Neuron (in vitro differentiated cells): ENCODE measurements around the gene CUZD1.

Experiments used
- H2AFZ ChIP-seq: one replicate; pipeline ENCODE4 v1.6.1; 2013; ENCODE audit warnings: low read depth, mild to moderate bottlenecking, inconsistent platforms, low read length, moderate library complexity
- H3K27me3 ChIP-seq: one replicate; pipeline ENCODE4 v1.6.1; 2013; ENCODE audit warnings: low read length; ENCODE audit not compliant: insufficient read depth
- H3K36me3 ChIP-seq: one replicate; pipeline ENCODE4 v1.6.1; 2013; ENCODE audit warnings: low read length; ENCODE audit not compliant: insufficient read depth
- H3K4me1 ChIP-seq: one replicate; pipeline ENCODE4 v1.6.1; 2013; ENCODE audit warnings: low read length; ENCODE audit not compliant: insufficient read depth
- H3K4me3 ChIP-seq: 2 replicates; pipeline ENCODE4 v1.5.1; 2013; ENCODE audit warnings: mild to moderate bottlenecking, low read length, moderate library complexity
- H3K9me3 ChIP-seq: one replicate; pipeline ENCODE4 v1.6.1; 2013; ENCODE audit warnings: low read length

Gene CUZD1

DNA sequence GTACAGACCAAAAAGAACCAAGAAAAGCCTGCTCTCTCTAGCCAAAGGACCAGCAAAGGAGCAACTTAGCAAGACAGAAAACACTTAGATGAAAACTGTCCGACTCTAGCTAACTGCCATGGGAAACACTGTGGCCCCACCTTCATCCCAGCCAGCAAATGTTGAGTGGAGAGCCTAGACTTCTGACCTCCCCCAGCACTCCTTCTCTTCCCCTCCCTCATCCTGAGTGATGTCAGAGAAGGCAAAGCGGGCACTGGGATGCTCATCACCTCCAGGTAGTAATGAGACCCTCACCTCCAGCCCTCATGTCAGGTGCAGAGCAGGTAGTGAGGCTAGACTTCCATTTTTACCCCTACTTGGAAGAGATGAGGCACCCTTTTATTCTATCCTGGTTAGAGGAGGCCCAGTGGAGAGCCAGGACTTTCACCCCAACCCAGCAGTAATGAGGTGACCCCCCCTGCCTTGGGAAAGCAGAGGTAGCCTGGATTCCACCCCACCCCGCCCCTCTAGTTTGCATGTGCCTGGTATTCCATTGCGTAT lies 16.9 kb downstream of the CUZD1 start:
- no peak overlapping the region for H3K4me3 ChIP-seq
- no peaks in the 10 kb centered on the region for H3K9me3 ChIP-seq
- H3K27me3 ChIP-seq: peaks cover 5% of the 10 kb centered on the region
- H3K4me1 ChIP-seq: no peaks in the 10 kb centered on the region
- no peak overlapping the region for H2AFZ ChIP-seq
- no peaks in the 10 kb centered on the region for H3K36me3 ChIP-seq

- H3K36me3 ChIP-seq: no peaks in the 10 kb centered on the region
- H3K9me3 ChIP-seq: no peaks in the 10 kb centered on the region
- H3K27me3 ChIP-seq: peaks cover 5% of the 10 kb centered on the region
- H3K4me3 ChIP-seq: no peak overlapping the region
- no peak overlapping the region for H2AFZ ChIP-seq
- H3K4me1 ChIP-seq: no peaks in the 10 kb centered on the region
Measured at GRCh38 chr10:122827302-122827701, 18.4 kb downstream of the CUZD1 start.

GRCh38 chr10:122822973-122823690 lies 22.5 kb downstream of the CUZD1 start:
- no peaks in the 10 kb centered on the region for H3K9me3 ChIP-seq
- no peaks in the 10 kb centered on the region for H3K36me3 ChIP-seq
- peaks cover 2% of the 10 kb centered on the region for H3K27me3 ChIP-seq
- no peak overlapping the region for H2AFZ ChIP-seq
- no peaks in the 10 kb centered on the region for H3K4me1 ChIP-seq
- H3K4me3 ChIP-seq: no peak overlapping the region

DNA sequence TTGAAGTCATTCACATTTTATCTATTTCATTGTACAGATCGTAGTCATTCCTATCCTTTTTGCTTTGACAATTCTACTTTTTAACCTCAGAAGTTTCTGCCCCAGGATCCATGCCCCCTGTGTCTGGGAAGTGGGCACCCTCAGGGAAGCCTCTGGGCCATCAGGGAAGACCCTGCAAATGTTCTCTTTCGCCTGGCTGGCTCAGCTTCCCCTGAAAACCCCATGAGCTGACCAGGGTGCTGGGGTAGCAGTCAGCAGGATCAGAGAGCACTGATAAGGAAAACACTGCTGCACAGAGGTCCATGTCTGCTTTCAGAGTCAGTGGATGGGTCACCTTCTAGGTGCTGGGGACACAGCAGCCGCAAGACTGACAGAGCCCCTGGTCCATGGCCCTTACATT lies 23.8 kb downstream of the CUZD1 start:
- Histone ChIP-seq H2AFZ (no peak overlapping the region), H3K4me3 (no peak overlapping the region), H3K36me3 (no peaks in the 10 kb centered on the region)

DNA sequence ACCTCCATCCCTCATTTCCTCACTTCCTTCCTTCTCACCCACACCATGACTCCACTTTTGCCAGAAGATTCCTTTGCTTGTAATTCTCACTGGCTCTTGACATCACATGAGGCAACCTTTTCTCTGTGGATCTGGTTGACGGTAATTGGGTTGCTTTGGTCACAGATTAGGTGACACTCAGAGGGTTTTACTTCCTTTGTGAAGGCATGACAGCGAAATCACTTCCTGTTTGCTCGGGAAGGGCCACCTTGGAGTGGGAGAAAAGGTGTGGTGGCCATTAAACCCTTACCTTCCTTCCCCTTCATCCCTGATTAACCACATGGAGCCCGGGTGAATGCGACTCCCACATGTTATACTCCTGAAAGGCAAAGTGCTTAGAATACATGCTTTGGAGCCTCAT lies 30.2 kb downstream of the CUZD1 start:
- Histone ChIP-seq H3K36me3 (no peaks in the 10 kb centered on the region), H3K9me3 (no peaks in the 10 kb centered on the region), H3K4me3 (no peak overlapping the region), H2AFZ (no peak overlapping the region), H3K4me1 (no peaks in the 10 kb centered on the region), H3K27me3 (peaks cover 5% of the 10 kb centered on the region)

More for the DNA sequence above, 23.8 kb downstream of the CUZD1 start:
- H3K4me1 ChIP-seq: no peaks in the 10 kb centered on the region
- no peaks in the 10 kb centered on the region for H3K9me3 ChIP-seq
- peaks cover 2% of the 10 kb centered on the region for H3K27me3 ChIP-seq

- Histone ChIP-seq H3K4me1 (no peaks in the 10 kb centered on the region), H3K36me3 (no peaks in the 10 kb centered on the region), H3K4me3 (no peak overlapping the region), H3K27me3 (peaks cover 5% of the 10 kb centered on the region), H3K9me3 (no peaks in the 10 kb centered on the region), H2AFZ (no peak overlapping the region)
Measured at GRCh38 chr10:122814493-122814892, 31.2 kb downstream of the CUZD1 start.

GRCh38 chr10:122812751-122813150 lies 32.9 kb downstream of the CUZD1 start:
- Histone ChIP-seq H3K4me1 (no peaks in the 10 kb centered on the region), H2AFZ (no peak overlapping the region), H3K9me3 (no peaks in the 10 kb centered on the region), H3K36me3 (no peaks in the 10 kb centered on the region), H3K27me3 (peaks cover 3% of the 10 kb centered on the region), H3K4me3 (no peak overlapping the region)

- Histone ChIP-seq H3K9me3 (no peaks in the 10 kb centered on the region), H3K36me3 (no peaks in the 10 kb centered on the region), H3K27me3 (peaks cover 4% of the 10 kb centered on the region), H2AFZ (no peak overlapping the region), H3K4me3 (no peak overlapping the region), H3K4me1 (no peaks in the 10 kb centered on the region)
Measured at GRCh38 chr10:122802282-122802681, 43.4 kb downstream of the CUZD1 start.

DNA sequence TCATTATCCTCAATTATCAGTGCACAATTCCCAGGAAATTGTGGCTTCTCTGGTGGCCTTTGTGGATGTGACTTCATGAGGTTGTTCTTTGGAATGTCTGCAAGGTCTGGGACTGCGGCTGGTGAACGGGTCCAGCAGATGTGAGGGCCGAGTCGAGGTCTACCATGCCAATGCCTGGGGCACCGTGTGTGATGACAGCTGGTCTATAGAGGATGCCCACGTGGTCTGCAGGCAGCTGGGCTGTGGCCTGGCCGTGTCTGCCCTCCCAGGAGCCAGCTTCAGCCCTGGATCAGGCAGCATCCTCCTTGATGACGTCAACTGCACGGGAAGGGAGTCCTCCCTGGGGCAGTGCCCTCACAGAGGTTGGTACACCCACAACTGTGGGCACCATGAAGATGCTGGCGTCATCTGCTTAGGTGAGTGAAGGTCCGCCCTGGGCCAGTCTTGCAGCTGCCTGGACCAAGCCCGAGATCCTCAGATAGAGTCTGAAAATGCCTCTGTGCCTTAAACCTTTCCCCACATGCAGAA lies 46.9 kb downstream of the CUZD1 start:
- Histone ChIP-seq H3K9me3 (no peaks in the 10 kb centered on the region), H3K4me1 (no peaks in the 10 kb centered on the region), H3K27me3 (peaks cover 4% of the 10 kb centered on the region), H3K4me3 (no peak overlapping the region), H2AFZ (no peak overlapping the region), H3K36me3 (no peaks in the 10 kb centered on the region)

DNA sequence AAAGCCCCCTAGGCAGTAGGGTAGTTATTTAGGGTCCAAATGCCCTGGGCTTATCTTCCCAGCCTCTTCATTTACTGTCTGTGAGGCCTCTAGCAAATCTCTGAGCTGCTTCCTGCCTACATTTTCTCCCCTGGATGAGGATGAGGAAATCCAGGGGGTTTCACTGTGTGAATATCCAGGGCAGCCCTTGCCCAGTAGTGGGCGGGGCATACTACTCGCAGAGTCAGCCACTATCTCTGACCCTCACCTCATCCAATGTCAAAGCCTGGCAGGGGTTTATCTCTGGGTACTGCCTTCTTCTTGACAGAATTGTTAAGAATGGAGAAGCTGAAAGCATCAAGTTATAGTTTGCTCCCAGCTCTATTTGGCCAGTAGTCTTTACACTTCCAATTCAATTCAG lies 48.9 kb downstream of the CUZD1 start:
- Histone ChIP-seq H3K4me1 (no peaks in the 10 kb centered on the region), H3K9me3 (no peaks in the 10 kb centered on the region), H3K27me3 (peaks cover 4% of the 10 kb centered on the region), H3K4me3 (no peak overlapping the region), H2AFZ (no peak overlapping the region), H3K36me3 (no peaks in the 10 kb centered on the region)

DNA sequence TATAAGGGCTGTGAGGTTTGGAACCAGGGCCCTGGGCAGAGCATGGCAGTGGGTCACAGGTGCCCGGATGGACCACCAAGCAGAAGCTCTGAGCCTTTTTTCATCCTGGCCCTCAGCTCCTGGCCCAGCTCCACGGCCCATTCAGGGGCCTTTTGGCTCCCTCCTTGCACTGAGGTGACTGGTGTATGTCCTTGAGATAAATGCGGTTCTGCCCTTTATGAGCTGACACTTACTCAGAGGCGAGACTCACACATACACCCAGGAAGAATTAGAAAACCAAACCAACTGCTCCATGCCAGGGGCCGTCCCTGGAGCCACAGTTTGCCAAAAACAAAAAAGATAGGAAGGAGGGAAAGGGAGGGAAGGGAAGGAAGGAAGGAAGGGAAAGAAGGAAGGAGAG lies 49.7 kb downstream of the CUZD1 start:
- no peak overlapping the region for H2AFZ ChIP-seq
- H3K9me3 ChIP-seq: no peaks in the 10 kb centered on the region
- H3K36me3 ChIP-seq: no peaks in the 10 kb centered on the region
- H3K27me3 ChIP-seq: peaks cover 4% of the 10 kb centered on the region
- H3K4me3 ChIP-seq: no peak overlapping the region
- no peaks in the 10 kb centered on the region for H3K4me1 ChIP-seq

- Histone ChIP-seq H2AFZ (no peak overlapping the region), H3K9me3 (no peaks in the 10 kb centered on the region), H3K36me3 (no peaks in the 10 kb centered on the region), H3K4me1 (no peaks in the 10 kb centered on the region), H3K27me3 (no peaks in the 10 kb centered on the region), H3K4me3 (no peak overlapping the region)
Measured at GRCh38 chr10:122786269-122786668, 59.4 kb downstream of the CUZD1 start.

GRCh38 chr10:122782911-122783310 lies 62.7 kb downstream of the CUZD1 start:
- no peak overlapping the region for H2AFZ ChIP-seq
- peaks cover 2% of the 10 kb centered on the region for H3K27me3 ChIP-seq
- no peaks in the 10 kb centered on the region for H3K4me1 ChIP-seq
- H3K9me3 ChIP-seq: no peaks in the 10 kb centered on the region
- H3K4me3 ChIP-seq: no peak overlapping the region
- no peaks in the 10 kb centered on the region for H3K36me3 ChIP-seq
